B cell (primary cell): Measurements from ENCODE around the gene PPP2R5C. TPM values are rescaled to one million over a fixed set of nuclear protein-coding genes. Genes with fewer than 3 reads are reported as not detected.

Experiments used
- ATAC-seq: fragments of 200-7000 bp; cut with Tn5 transposase; one replicate; pipeline ENCODE4 v1.10.0; 2021; ENCODE audit warnings: low read depth, mild to moderate bottlenecking, moderate number of reproducible peaks, moderate library complexity
- CTCF ChIA-PET: fragments of 350-600 bp; sonication (Branson Sonifier 250); formaldehyde crosslinking; loops from one replicate; lab custom pipeline; 2021; ENCODE audit warnings: antibody characterized with exemption, inconsistent platforms; lab: Charles Lee
- POLR2A ChIA-PET: fragments of 350-600 bp; sonication (Branson Sonifier 250); formaldehyde crosslinking; loops from one replicate; lab custom pipeline; 2021; ENCODE audit warnings: antibody characterized with exemption; lab: Charles Lee
- DNase-seq: peaks from one replicate; pipeline ENCODE4 v3.0.0; 2013
- H2AFZ ChIP-seq: 2 replicates; pipeline ENCODE4 v1.6.1; 2012; ENCODE audit warnings: mild to moderate bottlenecking, low read depth, low read length; ENCODE audit not compliant: insufficient read depth, poor library complexity, severe bottlenecking
- H3K27ac ChIP-seq, 2 donors: 1 replicate in 1 of 2; 2 replicates in 1 of 2; pipeline ENCODE4 v1.5.1; 2012 to 2013; ENCODE audit warnings: low read length in 2 of 2, mild to moderate bottlenecking in 2 of 2, moderate library complexity in 1 of 2
- H3K27me3 ChIP-seq, 4 experiments: fragments of 200-600 bp in 1 of 4; sonication (generic) in 1 of 4; replicated peaks in 1 of 4; 1 replicate in 2 of 4; 2 replicates in 2 of 4; pipeline versions ENCODE4 v1.6.1 to v1.7.0; 2013 to 2016; ENCODE audit warnings: low read length in 3 of 4, mild to moderate bottlenecking in 2 of 4, mixed read lengths in 1 of 4, moderate library complexity in 1 of 4; ENCODE audit not compliant: insufficient read depth in 4 of 4, control insufficient read depth in 3 of 4; ENCODE audit errors: control extremely low read depth in 1 of 4
- H3K36me3 ChIP-seq, 2 experiments: replicated peaks in 1 of 2; 1 replicate in 1 of 2; 2 replicates in 1 of 2; pipeline versions ENCODE4 v1.6.1 to v1.7.1; 2013; ENCODE audit warnings: low read length in 1 of 2; ENCODE audit not compliant: insufficient read depth in 2 of 2, control insufficient read depth in 1 of 2; ENCODE audit errors: control extremely low read depth in 1 of 2, extremely low read depth in 1 of 2
- H3K4me1 ChIP-seq, 2 donors: fragments of 200-600 bp in 1 of 2; sonication (generic) in 1 of 2; 1 replicate in 1 of 2; 2 replicates in 1 of 2; pipeline versions ENCODE4 v1.5.1 to v1.6.1; 2013 to 2017; ENCODE audit warnings: low read length in 2 of 2; ENCODE audit not compliant: control insufficient read depth in 2 of 2, insufficient read depth in 2 of 2
- H3K4me2 ChIP-seq: replicated peaks from 2 replicates; pipeline ENCODE3; 2012; ENCODE audit warnings: mild to moderate bottlenecking, low read depth, low read length; ENCODE audit not compliant: poor library complexity, severe bottlenecking
- H3K4me3 ChIP-seq, 5 experiments: fragments of 200-600 bp in 1 of 5; sonication (generic) in 1 of 5; 1 replicate in 3 of 5; 2 replicates in 2 of 5; pipeline versions ENCODE4 v1.5.1 to v1.7.0; 2011 to 2016; ENCODE audit warnings: low read length in 4 of 5, mild to moderate bottlenecking in 4 of 5, low read depth in 2 of 5, control low read depth in 1 of 5, moderate library complexity in 1 of 5; ENCODE audit not compliant: insufficient read depth in 1 of 5; ENCODE audit errors: control extremely low read depth in 1 of 5, extremely low read depth in 1 of 5
- H3K79me2 ChIP-seq: fragments of 200-600 bp; sonication (generic); one replicate; pipeline ENCODE4 v1.6.0; 2016; ENCODE audit warnings: low read length; ENCODE audit not compliant: control insufficient read depth, insufficient read depth
- H3K9ac ChIP-seq: fragments of 200-600 bp; sonication (generic); 2 replicates; pipeline ENCODE4 v1.6.1; 2017; ENCODE audit warnings: mild to moderate bottlenecking, low read length, moderate library complexity
- H3K9me3 ChIP-seq, 3 donors: one replicate each; pipeline versions ENCODE4 v1.6.1 to v1.7.1; 2013; ENCODE audit warnings: low read length in 2 of 3; ENCODE audit not compliant: control insufficient read depth in 2 of 3, insufficient read depth in 1 of 3; ENCODE audit errors: control extremely low read depth in 1 of 3
- H4K20me1 ChIP-seq: 2 replicates; pipeline ENCODE4 v1.6.0; 2012; ENCODE audit warnings: mild to moderate bottlenecking, low read length; ENCODE audit not compliant: insufficient read depth, control insufficient read depth, poor library complexity, severe bottlenecking
- H3K27ac Mint-ChIP-seq: one replicate; pipeline ENCODE4 v1.8.0; 2021; ENCODE audit warnings: mixed read lengths
- H3K27me3 Mint-ChIP-seq: one replicate; pipeline ENCODE4 v1.8.0; 2021; ENCODE audit warnings: mixed read lengths
- H3K4me1 Mint-ChIP-seq: one replicate; pipeline ENCODE4 v1.8.0; 2021; ENCODE audit warnings: mixed read lengths
- H3K4me3 Mint-ChIP-seq: one replicate; pipeline ENCODE4 v1.8.0; 2021; ENCODE audit warnings: mixed read lengths
- H3K9me3 Mint-ChIP-seq: one replicate; pipeline ENCODE4 v1.8.0; 2022; ENCODE audit warnings: mixed read lengths; ENCODE audit not compliant: insufficient read depth
- EZH2 ChIP-seq: IDR thresholded peaks from 2 replicates; pipeline ENCODE4 v1.6.1; 2012; ENCODE audit warnings: borderline replicate concordance, low read depth, mild to moderate bottlenecking, moderate library complexity, low read length; ENCODE audit not compliant: insufficient read depth, poor library complexity, severe bottlenecking
- WGBS: methylation state at CpG from one replicate; pipeline ENCODE4 v1.1.5; 2013; ENCODE audit warnings: missing lambda C conversion rate; ENCODE audit not compliant: insufficient coverage; 5-methylcytosine and 5-hydroxymethylcytosine counted together
- intact Hi-C: fragments of 100-400 bp; cut with micrococcal nuclease; formaldehyde crosslinking; loops from one replicate; pipeline ENCODE4 v1.10.0; 2022
- polyA plus RNA-seq: library from polyadenylated mRNA; depleted of rRNA; stranded (reverse); fragments of >200 nt; gene quantifications from 2 replicates; pipeline ENCODE4 v1.2.3, GENCODE V29; 2012
- total RNA-seq, 2 donors: library from RNA; stranded (reverse); fragments of 120-200 nt in 1 of 2; gene quantifications; 1 replicate in 1 of 2; 2 replicates in 1 of 2; pipeline versions ENCODE4 v1.2.3 to v1.2.4, GENCODE V29; 2013 to 2022
- TF ChIP-seq, protein P1 (sequence below): fragments of 200-600 bp; IDR thresholded peaks from one replicate; pipeline ENCODE4 v1.8.0; 2022; ENCODE audit warnings: antibody characterized with exemption, mild to moderate bottlenecking

PPP2R5C gene
- total and polyA plus RNA-seq, 2 donors (not counting 1 experiment from before 2014, with no cell fraction given) = 91.7 to 330 TPM

DNA sequence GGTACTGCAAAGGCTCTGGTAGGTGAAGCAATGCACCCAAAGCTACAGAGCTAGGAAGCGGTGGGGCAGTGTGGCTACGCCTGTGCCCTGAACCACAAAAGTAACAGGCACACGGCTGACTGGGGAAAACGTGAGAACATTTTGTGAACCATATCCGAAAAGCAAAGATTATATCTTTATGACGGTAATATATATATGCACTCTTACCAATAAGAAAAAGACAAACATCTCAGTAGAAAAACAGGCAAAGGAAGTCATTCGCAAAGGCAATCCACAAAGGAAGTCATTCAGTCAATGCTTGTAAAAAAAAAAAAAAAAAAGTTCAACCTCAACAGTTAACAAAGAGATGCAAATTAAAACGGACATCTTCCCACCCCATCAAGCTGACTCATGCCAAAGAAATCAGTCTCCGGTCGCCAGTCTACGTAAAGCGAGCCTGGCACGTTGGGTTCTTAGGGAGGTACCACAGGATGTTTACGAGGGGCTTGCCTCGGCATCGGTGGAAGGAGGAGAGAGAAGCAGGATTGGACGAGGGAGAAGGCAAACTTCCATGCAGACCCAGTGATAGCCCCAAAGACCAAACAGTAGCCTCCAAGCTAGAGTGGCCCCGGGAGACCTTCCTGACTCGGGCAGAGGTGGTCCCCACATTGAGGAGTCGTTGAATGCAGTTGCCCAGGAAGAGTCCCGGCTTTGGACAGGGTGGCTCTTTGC lies 39.4 kb upstream of the PPP2R5C start:
- 64% methylated on average over 5 of the region's 21 CpGs for WGBS
- H3K4me2 ChIP-seq = peak overlapping the region; percentile 57
- peaks cover 0 to 8% (median 0%) of the 10 kb centered on the region in 3 donors for H3K9me3 ChIP-seq
- Mint-ChIP-seq H3K4me3 (peak overlapping the region; percentile 51), H3K27ac (peak overlapping the region; percentile 62), H3K9me3 (no peaks in the 10 kb centered on the region), H3K4me1 (peaks cover 13% of the 10 kb centered on the region), H3K27me3 (peaks cover 19% of the 10 kb centered on the region)
- no peaks in the 10 kb centered on the region for H3K36me3 ChIP-seq
- H3K9ac ChIP-seq = no peak overlapping the region
- ChIA-PET POLR2A (interaction anchor here (0.6 to 0.7 kb wide), 2 partner anchors 26 to 595 kb away, joined by 3 to 8 read pairs; no protein-coding TSS in a partner anchor), CTCF (interaction anchor here (1.2 to 2.4 kb wide), 3 partner anchors 15 to 120 kb away, joined by 4 to 15 read pairs (median 4); no protein-coding TSS in a partner anchor)
- DNase-seq (peak; percentile 49), ATAC-seq (peak; percentile 63)
- H2AFZ ChIP-seq = no peak overlapping the region
- TF ChIP-seq, protein P1, sequence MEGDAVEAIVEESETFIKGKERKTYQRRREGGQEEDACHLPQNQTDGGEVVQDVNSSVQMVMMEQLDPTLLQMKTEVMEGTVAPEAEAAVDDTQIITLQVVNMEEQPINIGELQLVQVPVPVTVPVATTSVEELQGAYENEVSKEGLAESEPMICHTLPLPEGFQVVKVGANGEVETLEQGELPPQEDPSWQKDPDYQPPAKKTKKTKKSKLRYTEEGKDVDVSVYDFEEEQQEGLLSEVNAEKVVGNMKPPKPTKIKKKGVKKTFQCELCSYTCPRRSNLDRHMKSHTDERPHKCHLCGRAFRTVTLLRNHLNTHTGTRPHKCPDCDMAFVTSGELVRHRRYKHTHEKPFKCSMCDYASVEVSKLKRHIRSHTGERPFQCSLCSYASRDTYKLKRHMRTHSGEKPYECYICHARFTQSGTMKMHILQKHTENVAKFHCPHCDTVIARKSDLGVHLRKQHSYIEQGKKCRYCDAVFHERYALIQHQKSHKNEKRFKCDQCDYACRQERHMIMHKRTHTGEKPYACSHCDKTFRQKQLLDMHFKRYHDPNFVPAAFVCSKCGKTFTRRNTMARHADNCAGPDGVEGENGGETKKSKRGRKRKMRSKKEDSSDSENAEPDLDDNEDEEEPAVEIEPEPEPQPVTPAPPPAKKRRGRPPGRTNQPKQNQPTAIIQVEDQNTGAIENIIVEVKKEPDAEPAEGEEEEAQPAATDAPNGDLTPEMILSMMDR = no peak
- no peak for TF ChIP-seq EZH2
- H3K4me1 ChIP-seq = peaks cover 14 to 15% of the 10 kb centered on the region in 2 donors
- H3K4me3 ChIP-seq = no peak overlapping the region
- H3K79me2 ChIP-seq = no peaks in the 10 kb centered on the region
- peaks cover 0 to 40% (median 9%) of the 10 kb centered on the region in 4 experiments for H3K27me3 ChIP-seq
- no peaks in the 10 kb centered on the region for H4K20me1 ChIP-seq
- intact Hi-C loops = no loop called here
- H3K27ac ChIP-seq = no peak overlapping the region

DNA sequence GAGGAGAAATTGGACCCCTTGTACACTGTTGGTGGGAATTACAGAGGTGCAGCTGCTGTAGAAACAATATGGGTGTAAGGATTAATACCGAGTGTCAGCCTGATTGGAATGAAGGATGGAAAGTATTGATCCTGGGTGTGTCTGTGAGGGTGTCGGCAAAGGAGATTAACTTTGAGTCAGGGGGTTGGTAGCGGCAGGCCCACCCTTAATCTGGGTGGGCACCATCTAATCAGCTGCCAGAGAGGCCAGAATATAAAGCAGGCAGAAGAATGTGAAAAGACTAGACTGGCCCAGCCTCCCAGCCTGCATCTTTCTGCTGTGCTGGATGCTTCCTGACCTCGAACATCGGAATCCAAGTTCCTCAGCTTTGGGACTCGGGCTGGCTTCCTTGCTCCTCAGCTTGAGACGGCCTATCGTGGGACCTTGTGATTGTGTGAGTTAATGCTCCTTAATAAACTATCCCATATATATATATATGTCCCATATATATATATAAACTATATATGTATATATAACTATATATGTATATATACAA lies 38.4 kb upstream of the PPP2R5C start:
- H3K79me2 ChIP-seq = no peaks in the 10 kb centered on the region
- H3K9ac ChIP-seq = no peak overlapping the region
- H2AFZ ChIP-seq = no peak overlapping the region
- 93% methylated on average over 3 of the region's 8 CpGs for WGBS
- Mint-ChIP-seq H3K27me3 (peaks cover 15% of the 10 kb centered on the region), H3K4me3 (no peak overlapping the region), H3K27ac (no peak overlapping the region), H3K4me1 (peaks cover 13% of the 10 kb centered on the region), H3K9me3 (no peaks in the 10 kb centered on the region)
- DNase-seq (no peak), ATAC-seq (no peak)
- no peak overlapping the region for H3K27ac ChIP-seq
- ChIA-PET CTCF (interaction anchor here (2.4 kb wide), 1 partner anchor 16 kb away, joined by 15 read pairs; no protein-coding TSS in a partner anchor), POLR2A (interaction anchor here (0.6 kb wide), 1 partner anchor 594 kb away, joined by 3 read pairs; no protein-coding TSS in a partner anchor)
- peaks cover 14 to 15% of the 10 kb centered on the region in 2 donors for H3K4me1 ChIP-seq
- H3K4me2 ChIP-seq = no peak overlapping the region
- no peak overlapping the region for H3K4me3 ChIP-seq
- H3K36me3 ChIP-seq = no peaks in the 10 kb centered on the region
- H4K20me1 ChIP-seq = no peaks in the 10 kb centered on the region
- peaks cover 0 to 31% (median 6%) of the 10 kb centered on the region in 4 experiments for H3K27me3 ChIP-seq
- intact Hi-C loops = no loop called here
- H3K9me3 ChIP-seq = peaks cover 0 to 8% (median 0%) of the 10 kb centered on the region in 3 donors
- TF ChIP-seq, protein P1 = no peak
- no peak for TF ChIP-seq EZH2
